K562 (cell line): ENCODE data around the gene CPED1. TPM values are rescaled to one million over a fixed set of nuclear protein-coding genes. Genes with fewer than 3 reads are reported as not detected.

Experiments used
- CAMTA2 ChIP-seq: fragments of 250-450 bp; sonication (Bioruptor Pico); conservative IDR thresholded peaks from 2 replicates; pipeline ENCODE4 v1.5.1; 2022
- CHD7 ChIP-seq: fragments of 200-600 bp; sonication (generic); IDR thresholded peaks from one replicate; pipeline ENCODE4 v1.6.1; 2012; ENCODE audit warnings: mild to moderate bottlenecking, low read depth, low read length, inconsistent platforms
- ETV6 ChIP-seq, 3 experiments: fragments of 150-350 bp in 1 of 3; sonication (generic) in 1 of 3; formaldehyde crosslinking in 1 of 3; IDR thresholded peaks; 2 replicates each; pipeline versions ENCODE4 v1.6.1 to v1.8.0; 2014 to 2022; ENCODE audit warnings: borderline replicate concordance in 2 of 3, low read depth in 2 of 3, antibody characterized with exemption in 1 of 3, low read length in 1 of 3, mild to moderate bottlenecking in 1 of 3, missing genetic modification reagents in 1 of 3
- ILF3 ChIP-seq: fragments of 450-650 bp; IDR thresholded peaks from 2 replicates; pipeline ENCODE4 v1.6.1; 2018; ENCODE audit warnings: antibody characterized with exemption, mild to moderate bottlenecking, moderate library complexity, borderline replicate concordance
- KAT2B ChIP-seq: IDR thresholded peaks from one replicate; pipeline ENCODE4 v1.6.1; 2012; ENCODE audit warnings: low read depth, mild to moderate bottlenecking, control low read depth, inconsistent platforms, low read length, moderate library complexity
- KLF16 ChIP-seq: IDR thresholded peaks from 2 replicates; pipeline ENCODE4 v1.6.1; 2016; ENCODE audit warnings: antibody characterized with exemption
- MTF1 ChIP-seq: fragments of 250-450 bp; sonication (Bioruptor Pico); IDR thresholded peaks from 2 replicates; pipeline ENCODE4 v1.9.0; 2021; ENCODE audit warnings: moderate library complexity, mild to moderate bottlenecking, inconsistent platforms, borderline replicate concordance
- NONO ChIP-seq, 2 experiments: fragments of 200-400 bp in 1 of 2; fragments of 450-650 bp in 1 of 2; formaldehyde crosslinking in 1 of 2; IDR thresholded peaks; 2 replicates each; pipeline ENCODE4 v1.6.1; 2017; ENCODE audit warnings: low read depth in 2 of 2, mild to moderate bottlenecking in 2 of 2, moderate library complexity in 2 of 2, low read length in 1 of 2
- OTX1 ChIP-seq: fragments of 450-650 bp; formaldehyde crosslinking; IDR thresholded peaks from 2 replicates; pipeline ENCODE4 v1.4.0; 2022; ENCODE audit warnings: mild to moderate bottlenecking
- RNF2 ChIP-seq: sonication (generic); IDR thresholded peaks from 2 replicates; pipeline ENCODE4 v1.6.1; 2016
- SRSF3 ChIP-seq: fragments of 200-400 bp; formaldehyde crosslinking; IDR thresholded peaks from 2 replicates; pipeline ENCODE4 v1.6.1; 2016; ENCODE audit warnings: mild to moderate bottlenecking, low read length, moderate library complexity; ENCODE audit not compliant: insufficient read depth
- TFAM ChIP-seq: fragments of 250-450 bp; sonication (Bioruptor Pico); conservative IDR thresholded peaks from 2 replicates; pipeline ENCODE4 v1.5.0; 2021; ENCODE audit warnings: mild to moderate bottlenecking, moderate library complexity
- ZNF175 ChIP-seq: fragments of 200-800 bp; sonication (Bioruptor generic); IDR thresholded peaks from 2 replicates; pipeline ENCODE4 v1.6.1; 2016; ENCODE audit warnings: low read depth, mild to moderate bottlenecking, missing genetic modification characterization, missing compliant biosample characterization
- ZNF253 ChIP-seq: fragments of 250-450 bp; sonication (Bioruptor Pico); conservative IDR thresholded peaks from 2 replicates; pipeline ENCODE4 v1.6.1; 2021; ENCODE audit warnings: mild to moderate bottlenecking
- ZNF311 ChIP-seq: fragments of 250-450 bp; sonication (Bioruptor Pico); IDR thresholded peaks from 2 replicates; pipeline ENCODE4 v1.4.0; 2020; ENCODE audit warnings: mild to moderate bottlenecking, moderate library complexity
- ZNF445 ChIP-seq: fragments of 250-450 bp; sonication (Bioruptor Pico); IDR thresholded peaks from 2 replicates; pipeline ENCODE4 v1.4.0; 2020; ENCODE audit warnings: low read depth, mild to moderate bottlenecking, moderate library complexity
- polyA plus RNA-seq, 8 experiments: library from polyadenylated mRNA; depleted of rRNA in 4 of 8; stranded (reverse) in 5 of 8; unstranded in 3 of 8; fragments of >200 nt; fragmentation: Nextera tagmentation in 2 of 8; fragmentation: Illumina TruSeq in 1 of 8; extraction: Ambion mirVana in 2 of 8; extraction: Trizol in 1 of 8; gene quantifications; 2 replicates each; pipeline versions ENCODE4 v1.2.1 to v1.2.3, GENCODE V29; 2011 to 2014; ENCODE audit warnings: inconsistent platforms in 1 of 8, missing spikeins in 1 of 8
- total RNA-seq, 7 experiments: library from RNA; depleted of rRNA in 6 of 7; stranded (reverse); fragments of >200 nt in 6 of 7; fragmentation: Illumina TruSeq in 2 of 7; extraction: Trizol in 2 of 7; gene quantifications; 2 replicates each; pipeline versions ENCODE4 v1.2.1 to v1.2.3, GENCODE V29; 2011 to 2021; ENCODE audit warnings: low replicate concordance in 1 of 7

Gene CPED1
- total and polyA plus RNA-seq, 9 of the 15 experiments (the other 6 are each of a cell fraction or from before 2014, with no cell fraction given), result 195 to 393 (median 290) TPM

GRCh38 chr7:121049028-121049791, 60.7 kb downstream of the CPED1 start (continued):
- TF ChIP-seq MTF1 (CRISPR knock-in tag), result no peak
- peak; percentile 84 for TF ChIP-seq KLF16
- TF ChIP-seq ZNF311, result peak; percentile 26; the same call in 1 of the 2 replicates
- peak; percentile 76; the same call in 1 of the 2 replicates for TF ChIP-seq ZNF175 (CRISPR knock-in tag)
- peak; percentile 35 for TF ChIP-seq CHD7
- no peak for TF ChIP-seq ZNF445
- TF ChIP-seq OTX1, result no peak
- TF ChIP-seq ZNF253 (CRISPR knock-in tag), result no peak
- TF ChIP-seq NONO (IDR thresholded peaks at IDR 0.05; ENCODE audit: low read depth in 2 of 2, low read length in 1 of 2), result no peak
- TF ChIP-seq ILF3, result no peak; the same call in 1 of the 2 replicates
- no peak for TF ChIP-seq ETV6 (IDR thresholded peaks at IDR 0.05; ENCODE audit: borderline replicate concordance in 1 of 2, low read depth in 2 of 2, low read length in 1 of 2)
- no peak for TF ChIP-seq ETV6 (CRISPR knock-in tag; IDR thresholded peaks at IDR 0.05; ENCODE audit: borderline replicate concordance)
- no peak for TF ChIP-seq RNF2
- no peak for TF ChIP-seq SRSF3
- no peak for TF ChIP-seq CAMTA2 (CRISPR knock-in tag)
- TF ChIP-seq KAT2B, result no peak
- no peak for TF ChIP-seq TFAM (CRISPR knock-in tag)
